Liver (tissue), 9 donors: Measurements from ENCODE around the gene YIPF6. TPM values are rescaled to one million over a fixed set of nuclear protein-coding genes. Genes with fewer than 3 reads are reported as not detected.

Experiments
- DNase-seq: peaks from one replicate; pipeline ENCODE4 v3.0.0-alpha.2; 2017; ENCODE audit warnings: low spot score
- H3K27ac ChIP-seq, 2 donors: one replicate each; pipeline ENCODE4 v1.7.0; 2013; ENCODE audit warnings: inconsistent platforms in 2 of 2, low read length in 2 of 2, control low read depth in 1 of 2, low read depth in 1 of 2, mild to moderate bottlenecking in 1 of 2
- H3K27me3 ChIP-seq, 4 donors: one replicate each; pipeline versions ENCODE4 v1.6.1 to v1.7.0; 2013; ENCODE audit warnings: low read length in 3 of 4, inconsistent platforms in 1 of 4, mild to moderate bottlenecking in 1 of 4, moderate library complexity in 1 of 4; ENCODE audit not compliant: control insufficient read depth in 4 of 4, insufficient read depth in 4 of 4
- H3K36me3 ChIP-seq, 4 donors: one replicate each; pipeline versions ENCODE4 v1.6.1 to v1.7.0; 2013; ENCODE audit warnings: low read length in 3 of 4, mild to moderate bottlenecking in 3 of 4, low read depth in 1 of 4, moderate library complexity in 1 of 4; ENCODE audit not compliant: control insufficient read depth in 4 of 4, insufficient read depth in 3 of 4
- H3K4me1 ChIP-seq, 4 donors: one replicate each; pipeline versions ENCODE4 v1.6.1 to v1.7.0; 2013; ENCODE audit warnings: low read length in 3 of 4, mild to moderate bottlenecking in 3 of 4, moderate library complexity in 1 of 4; ENCODE audit not compliant: control insufficient read depth in 4 of 4, insufficient read depth in 4 of 4
- H3K4me3 ChIP-seq, 3 donors: one replicate each; pipeline versions ENCODE4 v1.6.1 to v1.7.0; 2013; ENCODE audit warnings: low read length in 3 of 3, control low read depth in 1 of 3, low read depth in 1 of 3, mild to moderate bottlenecking in 1 of 3
- H3K9ac ChIP-seq, 2 donors: one replicate each; pipeline ENCODE4 v1.7.0; 2013; ENCODE audit warnings: low read length in 2 of 2, mild to moderate bottlenecking in 2 of 2, moderate library complexity in 2 of 2, control low read depth in 1 of 2, low read depth in 1 of 2
- H3K9me3 ChIP-seq, 4 donors: one replicate each; pipeline versions ENCODE4 v1.6.1 to v1.7.0; 2013; ENCODE audit warnings: low read length in 3 of 4; ENCODE audit not compliant: control insufficient read depth in 4 of 4
- CTCF ChIP-seq: fragments of 150-350 bp; IDR thresholded peaks from 2 replicates; pipeline ENCODE4 v1.5.1; 2017; ENCODE audit warnings: improper control_type of control experiment, low read depth, low read length; ENCODE audit not compliant: missing input control
- EGR1 ChIP-seq, 2 donors: IDR thresholded peaks; 2 replicates each; pipeline ENCODE4 v1.6.1; 2016 to 2018; ENCODE audit warnings: antibody characterized with exemption in 2 of 2, low read depth in 2 of 2
- FOXA1 ChIP-seq: IDR thresholded peaks from 2 replicates; pipeline ENCODE4 v1.6.1; 2016; ENCODE audit warnings: antibody characterized with exemption
- GABPA ChIP-seq, 2 donors: IDR thresholded peaks in 1 of 2; conservative IDR thresholded peaks in 1 of 2; 2 replicates each; pipeline ENCODE4 v1.6.1; 2016; ENCODE audit warnings: antibody characterized with exemption in 2 of 2, mild to moderate bottlenecking in 1 of 2, moderate library complexity in 1 of 2
- HNF4A ChIP-seq, 2 donors: conservative IDR thresholded peaks; 2 replicates each; pipeline ENCODE4 v1.6.1; 2016; ENCODE audit warnings: antibody characterized with exemption in 2 of 2, mild to moderate bottlenecking in 2 of 2
- JUND ChIP-seq, 2 donors: IDR thresholded peaks; 2 replicates each; pipeline ENCODE4 v1.6.1; 2016; ENCODE audit warnings: antibody characterized with exemption in 2 of 2
- RAD21 ChIP-seq, 2 donors: IDR thresholded peaks; 2 replicates each; pipeline ENCODE4 v1.6.1; 2016; ENCODE audit warnings: antibody characterized with exemption in 2 of 2, mild to moderate bottlenecking in 2 of 2
- REST ChIP-seq: IDR thresholded peaks from 2 replicates; pipeline ENCODE4 v1.6.1; 2016; ENCODE audit warnings: antibody characterized with exemption, mild to moderate bottlenecking
- RXRA ChIP-seq, 2 donors: IDR thresholded peaks; 2 replicates each; pipeline ENCODE4 v1.6.1; 2017 to 2018; ENCODE audit warnings: antibody characterized with exemption in 2 of 2, mild to moderate bottlenecking in 1 of 2
- TAF1 ChIP-seq: conservative IDR thresholded peaks from 2 replicates; pipeline ENCODE4 v1.6.1; 2016; ENCODE audit warnings: antibody characterized with exemption, mild to moderate bottlenecking
- YY1 ChIP-seq: IDR thresholded peaks from 2 replicates; pipeline ENCODE4 v1.6.1; 2016; ENCODE audit warnings: antibody characterized with exemption, mild to moderate bottlenecking
- ZBTB33 ChIP-seq: IDR thresholded peaks from 2 replicates; pipeline ENCODE4 v1.6.1; 2016; ENCODE audit warnings: antibody characterized with exemption
- WGBS: extraction: QIAGEN DNeasy Blood & Tissue Kit; methylation state at CpG from one replicate; pipeline ENCODE4 v1.1.7; 2013; 5-methylcytosine and 5-hydroxymethylcytosine counted together
- polyA plus RNA-seq, 2 donors: library from polyadenylated mRNA; stranded (reverse) in 1 of 2; unstranded in 1 of 2; fragments of 200-250 nt in 1 of 2; fragments of >200 nt in 1 of 2; fragmentation: Nextera tagmentation in 1 of 2; extraction: Ambion mirVana in 1 of 2; gene quantifications; one replicate each; pipeline versions ENCODE4 v1.2.1 to v1.2.3, GENCODE V29; 2013 to 2015
- total RNA-seq, 2 donors: library from RNA; depleted of rRNA; stranded (reverse); fragments of >200 nt; gene quantifications; one replicate each; pipeline ENCODE4 v1.2.3, GENCODE V29; 2014
- donor health status: healthy.
- donor health status: healthy.
- donor health status: healthy.
- donor health status: healthy.
- donor health status: healthy.

The YIPF6 gene
- total and polyA plus RNA-seq, 4 donors, result 11.9 to 36.3 (median 28.4) TPM

- no peak for TF ChIP-seq JUND (IDR thresholded peaks at IDR 0.05)
- no peak for TF ChIP-seq TAF1
- TF ChIP-seq RXRA (IDR thresholded peaks at IDR 0.05), result no peak
- TF ChIP-seq RAD21 (IDR thresholded peaks at IDR 0.05), result no peak
- no peak for TF ChIP-seq EGR1 (IDR thresholded peaks at IDR 0.05; ENCODE audit: low read depth in 2 of 2)
- TF ChIP-seq FOXA1, result no peak
- TF ChIP-seq ZBTB33, result no peak
- H3K27ac ChIP-seq, result no peak overlapping the region
- 84% methylated on average over 4 of the region's 4 CpGs for WGBS
- DNase-seq, result no peak
- no peaks in the 10 kb centered on the region for H3K9me3 ChIP-seq
- H3K4me1 ChIP-seq, result no peaks in the 10 kb centered on the region
- no peak overlapping the region for H3K9ac ChIP-seq
- H3K27me3 ChIP-seq, result peaks cover 0 to 2% (median 0%) of the 10 kb centered on the region in 4 donors
- H3K36me3 ChIP-seq, result no peaks in the 10 kb centered on the region
- no peak overlapping the region for H3K4me3 ChIP-seq
These were observed 43.7 kb upstream of the YIPF6 start for GRCh38 chrX:68455151-68455510.

GRCh38 chrX:68461093-68461492, 37.8 kb upstream of the YIPF6 start:
- Histone ChIP-seq H3K4me1 (no peaks in the 10 kb centered on the region), H3K27me3 (no peaks in the 10 kb centered on the region), H3K9ac (no peak overlapping the region), H3K36me3 (no peaks in the 10 kb centered on the region), H3K9me3 (no peaks in the 10 kb centered on the region), H3K27ac (no peak overlapping the region), H3K4me3 (no peak overlapping the region)
- DNase-seq, result no peak
- 51% methylated on average over 6 of the region's 6 CpGs for WGBS
- TF ChIP-seq YY1 (no peak), JUND (IDR thresholded peaks at IDR 0.05) (no peak)

- no peak for DNase-seq
- Histone ChIP-seq H3K27me3 (no peaks in the 10 kb centered on the region), H3K36me3 (no peaks in the 10 kb centered on the region), H3K4me3 (no peak overlapping the region), H3K9me3 (no peaks in the 10 kb centered on the region), H3K9ac (no peak overlapping the region), H3K27ac (no peak overlapping the region), H3K4me1 (no peaks in the 10 kb centered on the region)
- no peak for TF ChIP-seq TAF1
- no peak for TF ChIP-seq HNF4A (conservative IDR thresholded peaks at IDR 0.05)
- TF ChIP-seq GABPA (IDR thresholded peaks at IDR 0.05 in 1 of 2, conservative IDR thresholded peaks at IDR 0.05 in 1 of 2), result no peak
- no peak for TF ChIP-seq EGR1 (IDR thresholded peaks at IDR 0.05; ENCODE audit: low read depth in 2 of 2)
- TF ChIP-seq CTCF, result no peak
- no peak for TF ChIP-seq ZBTB33
- no peak for TF ChIP-seq REST
- TF ChIP-seq RXRA (IDR thresholded peaks at IDR 0.05), result no peak
These were observed 37.3 kb upstream of the YIPF6 start for GRCh38 chrX:68461576-68461975.
